Sigmoid colon (tissue), 4 donors: Measurements from ENCODE around the gene RCOR1.

ENCODE experiments used
- CTCF ChIP-seq, 4 experiments: fragments of 450-650 bp in 3 of 4; fragments of 200-600 bp in 1 of 4; IDR thresholded peaks; one replicate each; pipeline ENCODE4 v1.5.1; 2016 to 2019; ENCODE audit warnings: antibody characterized with exemption in 4 of 4, mild to moderate bottlenecking in 3 of 4, moderate library complexity in 2 of 4
- POLR2A ChIP-seq, 2 donors: fragments of 450-650 bp; IDR thresholded peaks; one replicate each; pipeline ENCODE4 v1.6.1; 2016; ENCODE audit warnings: antibody characterized with exemption in 2 of 2, mild to moderate bottlenecking in 2 of 2, moderate library complexity in 2 of 2
- POLR2AphosphoS5 ChIP-seq, 4 donors: sonication (generic); formaldehyde crosslinking; IDR thresholded peaks; one replicate each; pipeline ENCODE4 v1.6.1; 2017; ENCODE audit warnings: antibody characterized with exemption in 4 of 4

GRCh38 chr14:102729825-102730224, 137.4 kb downstream of the RCOR1 start:
- TF ChIP-seq POLR2A (IDR thresholded peaks at IDR 0.05) = no peak
- TF ChIP-seq CTCF (IDR thresholded peaks at IDR 0.05) = no peak
- no peak for TF ChIP-seq POLR2AphosphoS5 (IDR thresholded peaks at IDR 0.05)
